Thoracic aorta (tissue), 2 donors: Measurements from ENCODE around the gene TLR2. TPM values are rescaled to one million over a fixed set of nuclear protein-coding genes. Genes with fewer than 3 reads are reported as not detected.
A peak's percentile ranks its signal among the peaks of the same experiment; 100 is the strongest.

ENCODE experiments used
- ATAC-seq: fragments of 150-250 bp; one replicate; pipeline ENCODE4 v1.8.0; 2017; ENCODE audit warnings: low read depth; ENCODE audit not compliant: insufficient number of reproducible peaks, low FRiP score
- DNase-seq: peaks from one replicate; pipeline ENCODE4 v3.0.0-alpha.2; 2020; ENCODE audit warnings: low spot score
- H3K27ac ChIP-seq, 2 donors: fragments of 200-600 bp; sonication (generic); 1 replicate in 1 of 2; 2 replicates in 1 of 2; pipeline ENCODE4 v1.5.1; 2016; ENCODE audit warnings: mild to moderate bottlenecking in 2 of 2, moderate library complexity in 2 of 2
- H3K27me3 ChIP-seq: fragments of 200-600 bp; sonication (generic); replicated peaks from 2 replicates; pipeline ENCODE4 v1.6.0; 2016; ENCODE audit warnings: mild to moderate bottlenecking; ENCODE audit not compliant: insufficient read depth
- H3K36me3 ChIP-seq: fragments of 200-600 bp; sonication (generic); one replicate; pipeline ENCODE4 v1.5.1; 2016
- H3K4me1 ChIP-seq, 2 donors: fragments of 200-600 bp; sonication (generic); 1 replicate in 1 of 2; 2 replicates in 1 of 2; pipeline versions ENCODE4 v1.5.1 to v1.6.0; 2016; ENCODE audit warnings: low read depth in 2 of 2, mild to moderate bottlenecking in 1 of 2; ENCODE audit not compliant: control insufficient read depth in 1 of 2
- H3K4me3 ChIP-seq: fragments of 200-600 bp; sonication (generic); 2 replicates; pipeline ENCODE4 v1.5.1; 2016; ENCODE audit warnings: mild to moderate bottlenecking
- H3K9me3 ChIP-seq: fragments of 200-600 bp; sonication (generic); 2 replicates; pipeline ENCODE4 v1.5.1; 2016
- CTCF ChIP-seq: fragments of 200-600 bp; sonication (generic); IDR thresholded peaks from one replicate; pipeline ENCODE4 v1.5.1; 2019; ENCODE audit warnings: antibody characterized with exemption
- total RNA-seq, 2 donors: library from RNA; depleted of rRNA; stranded (reverse); fragments of >200 nt; gene quantifications; one replicate each; pipeline versions ENCODE4 v1.1.0 to v1.2.3, GENCODE V29; 2016

The TLR2 gene
- total RNA-seq, 2 donors from 2014 or later = 68.5 to 77.7 TPM

- H3K36me3 ChIP-seq = no peaks in the 10 kb centered on the region
- H3K4me1 ChIP-seq = peaks cover 16 to 32% of the 10 kb centered on the region in 2 donors
- no peak overlapping the region for H3K4me3 ChIP-seq
- H3K9me3 ChIP-seq = peaks cover 4% of the 10 kb centered on the region
- DNase-seq (no peak), ATAC-seq (no peak)
- no peaks in the 10 kb centered on the region for H3K27me3 ChIP-seq
- peak overlapping the region in 1 of 2 donors; percentile 49 for H3K27ac ChIP-seq
- TF ChIP-seq CTCF = no peak
Measured at GRCh38 chr4:153646261-153646660, 37.8 kb upstream of the TLR2 start.

GRCh38 chr4:153646978-153647377, 37.1 kb upstream of the TLR2 start:
- no peak for DNase-seq
- Histone ChIP-seq H3K4me3 (no peak overlapping the region), H3K4me1 (peaks cover 16 to 37% of the 10 kb centered on the region in 2 donors), H3K36me3 (no peaks in the 10 kb centered on the region), H3K27ac (peak overlapping the region in 1 of 2 donors; percentile 49), H3K27me3 (no peaks in the 10 kb centered on the region), H3K9me3 (peaks cover 4% of the 10 kb centered on the region)
- ATAC-seq = no peak
- TF ChIP-seq CTCF = no peak

DNA sequence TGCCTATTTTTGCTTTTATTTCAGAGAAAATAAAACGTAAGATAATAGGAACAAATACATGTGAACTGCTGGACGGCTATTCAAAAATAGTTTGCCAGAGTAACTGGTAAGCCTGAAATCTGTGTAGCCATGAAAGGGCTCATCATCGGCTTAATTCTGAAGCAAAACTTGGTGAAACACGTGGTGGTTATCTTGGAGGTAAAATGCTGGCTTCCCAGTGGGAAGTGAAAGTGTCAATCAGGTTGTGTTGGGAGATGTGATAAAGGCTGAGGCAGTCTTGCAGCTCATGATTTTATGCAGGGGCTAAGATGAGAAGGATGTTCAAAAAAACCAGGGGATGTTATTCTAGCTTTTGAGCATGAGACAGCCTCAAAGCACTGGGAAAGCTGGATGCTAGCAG, 36.1 kb upstream of the TLR2 start:
- Histone ChIP-seq H3K4me1 (peaks cover 16 to 42% of the 10 kb centered on the region in 2 donors), H3K36me3 (no peaks in the 10 kb centered on the region), H3K9me3 (peaks cover 4% of the 10 kb centered on the region), H3K4me3 (no peak overlapping the region), H3K27me3 (no peaks in the 10 kb centered on the region), H3K27ac (peak overlapping the region; percentile 27 to 51)
- DNase-seq (no peak), ATAC-seq (no peak)
- TF ChIP-seq CTCF = no peak

GRCh38 chr4:153649572-153649991, 34.5 kb upstream of the TLR2 start:
- Histone ChIP-seq H3K9me3 (peaks cover 4% of the 10 kb centered on the region), H3K27me3 (no peaks in the 10 kb centered on the region), H3K27ac (no peak overlapping the region), H3K4me3 (no peak overlapping the region), H3K36me3 (no peaks in the 10 kb centered on the region), H3K4me1 (peaks cover 16 to 42% of the 10 kb centered on the region in 2 donors)
- DNase-seq (no peak), ATAC-seq (no peak)
- no peak for TF ChIP-seq CTCF

DNA sequence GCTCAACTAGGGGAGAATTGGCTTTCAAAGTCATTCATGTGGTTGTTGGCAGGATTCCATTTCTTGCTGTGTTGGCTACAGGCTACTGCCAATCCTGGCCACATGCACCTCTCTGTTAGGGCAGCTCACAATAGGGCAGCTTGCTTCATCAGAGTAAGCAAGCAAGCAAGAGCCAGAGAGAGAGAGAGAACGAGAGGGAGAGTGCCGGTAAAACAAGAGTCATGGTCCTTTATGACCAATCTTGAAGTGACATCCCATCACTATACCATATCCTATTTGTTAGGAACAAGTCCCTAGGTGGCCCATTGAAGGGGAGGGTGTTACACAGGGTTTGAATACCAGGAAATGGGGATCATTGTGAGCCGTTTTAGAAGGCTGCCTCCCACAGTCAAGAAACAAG, 33.0 kb upstream of the TLR2 start:
- Histone ChIP-seq H3K4me1 (peaks cover 18 to 50% of the 10 kb centered on the region in 2 donors), H3K36me3 (no peaks in the 10 kb centered on the region), H3K9me3 (no peaks in the 10 kb centered on the region), H3K4me3 (no peak overlapping the region), H3K27ac (peak overlapping the region; percentile 40 to 48), H3K27me3 (no peaks in the 10 kb centered on the region)
- DNase-seq (no peak), ATAC-seq (no peak)
- TF ChIP-seq CTCF = no peak
